ENCODE results near the gene APCDD1L. TPM values are rescaled to one million over a fixed set of nuclear protein-coding genes. Genes with fewer than 3 reads are reported as not detected.

The APCDD1L gene
- polyA plus RNA-seq, 1 of the 3 experiments (the other 2 are of a cell fraction), result 0.99 TPM

DNA sequence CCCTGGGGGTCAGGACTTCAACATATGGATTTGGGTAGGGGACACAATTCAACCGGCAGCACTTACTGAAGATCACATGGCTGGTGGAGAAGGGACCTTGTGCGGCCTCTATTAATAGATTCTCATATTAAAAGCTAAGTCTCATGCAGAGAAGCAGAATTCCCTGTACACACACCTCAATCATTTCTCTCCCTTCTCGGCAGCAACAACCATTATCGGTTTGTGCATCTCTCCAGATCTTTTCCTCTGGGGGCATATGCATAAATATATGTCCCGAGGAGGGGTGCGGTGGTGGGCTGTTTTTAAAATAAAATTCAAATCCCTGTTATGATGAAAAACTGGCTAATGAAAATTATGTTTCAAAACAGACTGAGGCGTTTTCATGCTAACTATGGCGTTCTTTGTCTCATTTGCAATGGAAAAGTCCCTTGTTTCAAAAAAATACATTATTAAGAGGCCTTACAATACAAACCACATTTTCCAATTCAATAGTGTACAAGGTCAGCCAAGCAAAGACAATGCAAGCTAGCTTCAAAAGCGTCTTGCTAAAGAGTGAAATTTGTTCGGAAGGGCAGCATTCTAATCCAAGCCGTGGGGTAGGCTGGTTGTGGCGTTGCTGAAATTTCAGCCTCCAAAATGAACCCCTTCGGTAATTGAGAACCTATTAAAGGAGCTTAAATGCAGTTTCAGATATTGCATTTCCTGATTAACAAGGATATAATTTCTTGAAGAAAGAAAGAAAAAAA lies 17.3 kb downstream of the APCDD1L start:
- Histone ChIP-seq H3K36me3 (replicated peaks in 1 of 2; ENCODE audit: control insufficient read depth in 1 of 2, insufficient read depth in 2 of 2, low read length in 1 of 2) (no peaks in the 10 kb centered on the region), H3K79me2 (ENCODE audit: insufficient read depth) (no peaks in the 10 kb centered on the region), H3K4me3 (ENCODE audit: low read depth in 2 of 2, low read length in 1 of 2) (no peak overlapping the region), H3K9ac (no peak overlapping the region), H3K9me3 (no peaks in the 10 kb centered on the region), H3K27ac (ENCODE audit: low read depth in 2 of 2, low read length in 1 of 2) (no peak overlapping the region), H3K27me3 (ENCODE audit: insufficient read depth) (no peaks in the 10 kb centered on the region), H4K20me1 (ENCODE audit: insufficient read depth) (no peaks in the 10 kb centered on the region), H3K9me2 (no peaks in the 10 kb centered on the region), H3K4me2 (no peak overlapping the region), H2AFZ (ENCODE audit: low read depth) (no peak overlapping the region), H3F3A (replicated peaks; ENCODE audit: insufficient read depth) (no peaks in the 10 kb centered on the region), H3K4me1 (ENCODE audit: control insufficient read depth in 1 of 2, insufficient read depth in 2 of 2, low read depth in 1 of 2, low read length in 1 of 2) (no peaks in the 10 kb centered on the region)
- ChIA-PET POLR2A (no interaction called here), CTCF (interaction anchor here (0.6 to 1.1 kb wide), 4 partner anchors 14 to 261 kb away, joined by 3 to 5 read pairs (median 3); no protein-coding TSS in a partner anchor)
- 88% methylated on average over 12 of the region's 13 CpGs for WGBS (ENCODE audit: low lambda C conversion rate)
- TF ChIP-seq RXRA (IDR thresholded peaks at IDR 0.05; ENCODE audit: borderline replicate concordance, low read depth) (no peak), POLR2AphosphoS5 (IDR thresholded peaks at IDR 0.05; ENCODE audit: low read depth, low read length) (no peak), EP300 (IDR thresholded peaks at IDR 0.05; ENCODE audit: borderline replicate concordance in 1 of 2, low read depth in 1 of 2, low read length in 1 of 2) (no peak), TCF12 (IDR thresholded peaks at IDR 0.05) (no peak), TEAD4 (IDR thresholded peaks at IDR 0.05; ENCODE audit: borderline replicate concordance, insufficient read depth) (no peak), MXI1 (IDR thresholded peaks at IDR 0.05; ENCODE audit: low read depth, low read length) (no peak), RCOR1 (IDR thresholded peaks at IDR 0.05; ENCODE audit: low read length) (no peak), SMC3 (IDR thresholded peaks at IDR 0.05; ENCODE audit: low read depth, low read length) (no peak), FOSL2 (IDR thresholded peaks at IDR 0.05; ENCODE audit: borderline replicate concordance, low read depth) (no peak), NRF1 (IDR thresholded peaks at IDR 0.05; ENCODE audit: low read depth, low read length) (no peak), CHD2 (IDR thresholded peaks at IDR 0.05; ENCODE audit: low read length, partially characterized antibody) (no peak)
- TF ChIP-seq, protein P1, sequence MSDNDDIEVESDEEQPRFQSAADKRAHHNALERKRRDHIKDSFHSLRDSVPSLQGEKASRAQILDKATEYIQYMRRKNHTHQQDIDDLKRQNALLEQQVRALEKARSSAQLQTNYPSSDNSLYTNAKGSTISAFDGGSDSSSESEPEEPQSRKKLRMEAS (IDR thresholded peaks at IDR 0.05; ENCODE audit: low read depth), result no peak
- TF ChIP-seq, protein P2, sequence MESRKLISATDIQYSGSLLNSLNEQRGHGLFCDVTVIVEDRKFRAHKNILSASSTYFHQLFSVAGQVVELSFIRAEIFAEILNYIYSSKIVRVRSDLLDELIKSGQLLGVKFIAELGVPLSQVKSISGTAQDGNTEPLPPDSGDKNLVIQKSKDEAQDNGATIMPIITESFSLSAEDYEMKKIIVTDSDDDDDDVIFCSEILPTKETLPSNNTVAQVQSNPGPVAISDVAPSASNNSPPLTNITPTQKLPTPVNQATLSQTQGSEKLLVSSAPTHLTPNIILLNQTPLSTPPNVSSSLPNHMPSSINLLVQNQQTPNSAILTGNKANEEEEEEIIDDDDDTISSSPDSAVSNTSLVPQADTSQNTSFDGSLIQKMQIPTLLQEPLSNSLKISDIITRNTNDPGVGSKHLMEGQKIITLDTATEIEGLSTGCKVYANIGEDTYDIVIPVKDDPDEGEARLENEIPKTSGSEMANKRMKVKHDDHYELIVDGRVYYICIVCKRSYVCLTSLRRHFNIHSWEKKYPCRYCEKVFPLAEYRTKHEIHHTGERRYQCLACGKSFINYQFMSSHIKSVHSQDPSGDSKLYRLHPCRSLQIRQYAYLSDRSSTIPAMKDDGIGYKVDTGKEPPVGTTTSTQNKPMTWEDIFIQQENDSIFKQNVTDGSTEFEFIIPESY (IDR thresholded peaks at IDR 0.05; ENCODE audit: borderline replicate concordance, low read depth), result no peak
- TF ChIP-seq, protein P3, sequence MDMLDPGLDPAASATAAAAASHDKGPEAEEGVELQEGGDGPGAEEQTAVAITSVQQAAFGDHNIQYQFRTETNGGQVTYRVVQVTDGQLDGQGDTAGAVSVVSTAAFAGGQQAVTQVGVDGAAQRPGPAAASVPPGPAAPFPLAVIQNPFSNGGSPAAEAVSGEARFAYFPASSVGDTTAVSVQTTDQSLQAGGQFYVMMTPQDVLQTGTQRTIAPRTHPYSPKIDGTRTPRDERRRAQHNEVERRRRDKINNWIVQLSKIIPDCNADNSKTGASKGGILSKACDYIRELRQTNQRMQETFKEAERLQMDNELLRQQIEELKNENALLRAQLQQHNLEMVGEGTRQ (IDR thresholded peaks at IDR 0.05; ENCODE audit: borderline replicate concordance, low read depth, low read length), result no peak
- TF ChIP-seq, protein P4, sequence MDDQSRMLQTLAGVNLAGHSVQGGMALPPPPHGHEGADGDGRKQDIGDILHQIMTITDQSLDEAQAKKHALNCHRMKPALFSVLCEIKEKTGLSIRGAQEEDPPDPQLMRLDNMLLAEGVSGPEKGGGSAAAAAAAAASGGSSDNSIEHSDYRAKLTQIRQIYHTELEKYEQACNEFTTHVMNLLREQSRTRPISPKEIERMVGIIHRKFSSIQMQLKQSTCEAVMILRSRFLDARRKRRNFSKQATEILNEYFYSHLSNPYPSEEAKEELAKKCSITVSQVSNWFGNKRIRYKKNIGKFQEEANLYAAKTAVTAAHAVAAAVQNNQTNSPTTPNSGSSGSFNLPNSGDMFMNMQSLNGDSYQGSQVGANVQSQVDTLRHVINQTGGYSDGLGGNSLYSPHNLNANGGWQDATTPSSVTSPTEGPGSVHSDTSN (IDR thresholded peaks at IDR 0.05), result no peak
- no peak for DNase-seq
